H1 (cell line): ENCODE measurements around the gene HACD2. TPM values are rescaled to one million over a fixed set of nuclear protein-coding genes. Genes with fewer than 3 reads are reported as not detected.

Experiments used
- GABPA ChIP-seq: IDR thresholded peaks from 2 replicates; pipeline ENCODE4 v1.6.1; 2011; ENCODE audit warnings: mild to moderate bottlenecking, low read length, moderate library complexity, borderline replicate concordance; ENCODE audit not compliant: insufficient read depth
- polyA plus RNA-seq, 7 experiments: library from polyadenylated mRNA; depleted of rRNA in 3 of 7; stranded (reverse) in 5 of 7; unstranded in 2 of 7; fragments of >200 nt in 5 of 7; fragments of 200-250 nt in 2 of 7; gene quantifications; 1 replicate in 5 of 7; 2 replicates in 1 of 7; 4 replicates in 1 of 7; pipeline versions ENCODE4 v1.2.1 to v1.2.3, GENCODE V29; 2011 to 2013; ENCODE audit warnings: missing spikeins in 2 of 7, mixed read lengths in 2 of 7
- total RNA-seq: library from RNA; stranded (reverse); fragmentation: NEBNext Ultra II Directional; extraction: Animal tissue kit (Norgen Biotek cat#: 25700); gene quantifications from 2 replicates; pipeline ENCODE4 v1.2.1, GENCODE V29; 2021

Gene HACD2
- total and polyA plus RNA-seq, 2 of the 8 experiments (the other 6 are each of a cell fraction or from before 2014, with no cell fraction given) = 24.9 to 31.2 TPM

DNA sequence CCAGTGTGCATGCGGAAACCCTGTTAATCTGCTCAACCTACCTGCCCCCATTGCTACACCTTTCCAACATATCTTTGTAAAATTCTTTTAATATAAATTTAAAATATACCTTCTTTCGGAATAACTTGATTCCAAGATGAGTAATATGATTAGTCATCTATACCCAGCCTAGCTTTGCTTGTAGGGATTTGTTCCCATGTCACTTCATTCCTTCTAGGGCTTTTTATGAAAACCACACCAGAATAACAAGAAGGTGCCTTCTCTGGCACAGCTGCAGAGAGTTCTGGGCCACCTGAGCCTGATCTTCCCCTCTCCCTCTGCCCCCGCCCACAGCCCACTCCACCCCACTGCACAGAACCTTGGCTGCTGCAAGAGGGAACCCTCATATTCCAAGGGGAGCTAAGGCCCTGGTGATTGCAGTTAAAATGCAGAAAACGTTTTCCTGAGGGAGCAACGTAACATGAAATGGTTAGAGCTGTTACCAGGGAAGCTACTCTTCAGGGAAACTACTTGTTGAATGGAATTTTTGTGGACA is 38.6 kb upstream of the HACD2 start (continued):
- TF ChIP-seq GABPA = no peak
